IMR-90 (cell line): Measurements from ENCODE around the gene TMEM161A. TPM values are rescaled to one million over a fixed set of nuclear protein-coding genes. Genes with fewer than 3 reads are reported as not detected.

Source experiments
- ATAC-seq: fragments of 200-7000 bp; cut with Tn5 transposase; 2 replicates; pipeline ENCODE4 v1.9.1; 2020; ENCODE audit warnings: low read depth, mild to moderate bottlenecking, moderate library complexity
- BruUV-seq: library from RNA; stranded (reverse); fragments of 400-500 nt; replicated peaks from 2 replicates; lab custom pipeline; 2021; lab: Mats Ljungman, UMichigan
- CTCF ChIA-PET: fragments of 300-600 bp; formaldehyde crosslinking; extraction: SDS; loops from one replicate; lab custom pipeline; 2021; ENCODE audit warnings: antibody characterized with exemption; lab: Yijun Ruan, JAX
- POLR2A ChIA-PET: fragments of 300-600 bp; sonication (Branson Sonifier 250); formaldehyde crosslinking; loops from one replicate; lab custom pipeline; 2022; ENCODE audit warnings: antibody characterized with exemption; ENCODE audit not compliant: unreplicated experiment; lab: Charles Lee
- DNase-seq: peaks from one replicate; pipeline ENCODE4 v3.0.0; 2013
- H2AFZ ChIP-seq: replicated peaks from 2 replicates; pipeline ENCODE3; 2013; ENCODE audit warnings: low read length, mild to moderate bottlenecking; ENCODE audit not compliant: poor library complexity
- H2AK5ac ChIP-seq: 2 replicates; pipeline ENCODE4 v1.6.1; 2013; ENCODE audit warnings: low read depth, low read length, inconsistent platforms
- H2AK9ac ChIP-seq: replicated peaks from 2 replicates; pipeline ENCODE3; 2013; ENCODE audit warnings: mild to moderate bottlenecking, low read depth, low read length, moderate library complexity; ENCODE audit not compliant: poor library complexity
- H2BK120ac ChIP-seq: 2 replicates; pipeline ENCODE4 v1.6.1; 2013; ENCODE audit warnings: low read depth, low read length, inconsistent platforms
- H2BK15ac ChIP-seq: 3 replicates; pipeline ENCODE4 v1.6.1; 2013; ENCODE audit warnings: low read depth, low read length, inconsistent platforms
- H2BK20ac ChIP-seq: 2 replicates; pipeline ENCODE4 v1.6.1; 2013; ENCODE audit warnings: low read depth, mild to moderate bottlenecking, inconsistent platforms, low read length, moderate library complexity
- H2BK5ac ChIP-seq: 2 replicates; pipeline ENCODE4 v1.6.1; 2013; ENCODE audit warnings: mild to moderate bottlenecking, low read depth, low read length, inconsistent platforms; ENCODE audit not compliant: poor library complexity, severe bottlenecking
- H3K14ac ChIP-seq: replicated peaks from 2 replicates; pipeline ENCODE4 v1.6.1; 2013; ENCODE audit warnings: low read depth, low read length, inconsistent platforms
- H3K18ac ChIP-seq: 2 replicates; pipeline ENCODE4 v1.6.1; 2013; ENCODE audit warnings: low read depth, low read length, control low read depth
- H3K23ac ChIP-seq: 2 replicates; pipeline ENCODE4 v1.6.1; 2013; ENCODE audit warnings: low read depth, low read length, inconsistent platforms
- H3K27ac ChIP-seq: 2 replicates; pipeline ENCODE4 v1.5.1; 2013; ENCODE audit warnings: mild to moderate bottlenecking, control low read depth, low read length; ENCODE audit not compliant: insufficient read depth
- H3K27me3 ChIP-seq: 2 replicates; pipeline ENCODE4 v1.6.1; 2013; ENCODE audit warnings: low read length; ENCODE audit not compliant: control insufficient read depth, insufficient read depth
- H3K36me3 ChIP-seq: 2 replicates; pipeline ENCODE4 v1.6.1; 2013; ENCODE audit warnings: low read length, mixed read lengths; ENCODE audit not compliant: control insufficient read depth, insufficient read depth
- H3K4ac ChIP-seq: 2 replicates; pipeline ENCODE4 v1.6.1; 2013; ENCODE audit warnings: low read depth, low read length, inconsistent platforms
- H3K4me1 ChIP-seq: 2 replicates; pipeline ENCODE4 v1.6.1; 2013; ENCODE audit warnings: low read length, mixed read lengths; ENCODE audit not compliant: control insufficient read depth, insufficient read depth
- H3K4me2 ChIP-seq: 2 replicates; pipeline ENCODE4 v1.6.1; 2013; ENCODE audit warnings: low read depth, mild to moderate bottlenecking, control low read depth, low read length, moderate library complexity
- H3K4me3 ChIP-seq: 2 replicates; pipeline ENCODE4 v1.5.1; 2013; ENCODE audit warnings: low read depth, mild to moderate bottlenecking, control low read depth, low read length, moderate library complexity; ENCODE audit not compliant: insufficient read depth
- H3K56ac ChIP-seq: 2 replicates; pipeline ENCODE4 v1.6.1; 2013; ENCODE audit warnings: low read length, inconsistent platforms; ENCODE audit not compliant: insufficient read depth; ENCODE audit errors: extremely low read depth
- H3K79me1 ChIP-seq, 2 experiments: 2 replicates each; pipeline ENCODE4 v1.6.1; 2013; ENCODE audit warnings: low read length in 2 of 2, inconsistent platforms in 1 of 2, low read depth in 1 of 2
- H3K9ac ChIP-seq: 2 replicates; pipeline ENCODE4 v1.6.1; 2013; ENCODE audit warnings: low read depth, low read length, control low read depth
- H3K9me1 ChIP-seq: 2 replicates; pipeline ENCODE4 v1.6.1; 2013; ENCODE audit warnings: low read length, inconsistent platforms; ENCODE audit not compliant: insufficient read depth
- H3K9me3 ChIP-seq: 2 replicates; pipeline ENCODE4 v1.6.1; 2013; ENCODE audit warnings: low read length; ENCODE audit not compliant: control insufficient read depth, insufficient read depth
- H4K20me1 ChIP-seq: 2 replicates; pipeline ENCODE4 v1.6.1; 2013; ENCODE audit warnings: low read length, inconsistent platforms; ENCODE audit not compliant: insufficient read depth
- H4K5ac ChIP-seq: 2 replicates; pipeline ENCODE4 v1.6.1; 2013; ENCODE audit warnings: mild to moderate bottlenecking, low read depth, low read length, control low read depth
- H4K8ac ChIP-seq, 2 experiments: 2 replicates each; pipeline ENCODE4 v1.6.1; 2013; ENCODE audit warnings: low read depth in 2 of 2, low read length in 2 of 2, control low read depth in 1 of 2, inconsistent platforms in 1 of 2
- H4K91ac ChIP-seq: 2 replicates; pipeline ENCODE4 v1.6.1; 2013; ENCODE audit warnings: low read depth, low read length, inconsistent platforms; ENCODE audit not compliant: insufficient read depth
- BHLHE40 ChIP-seq: fragments of 150-350 bp; IDR thresholded peaks from 2 replicates; pipeline ENCODE4 v1.6.1; 2016; ENCODE audit warnings: mild to moderate bottlenecking, low read depth, low read length
- CEBPB ChIP-seq: IDR thresholded peaks from 2 replicates; pipeline ENCODE4 v1.6.1; 2012; ENCODE audit warnings: low read depth, low read length, improper control_type of control experiment
- CHD1 ChIP-seq: IDR thresholded peaks from 2 replicates; pipeline ENCODE4 v1.6.1; 2012; ENCODE audit warnings: low read depth, low read length, improper control_type of control experiment
- CTCF ChIP-seq: conservative IDR thresholded peaks from 2 replicates; pipeline ENCODE4 v1.5.1; 2012; ENCODE audit warnings: mild to moderate bottlenecking, low read depth, low read length, improper control_type of control experiment
- ELK1 ChIP-seq: fragments of 150-350 bp; IDR thresholded peaks from 2 replicates; pipeline ENCODE4 v1.6.1; 2016; ENCODE audit warnings: low read depth, mild to moderate bottlenecking, low read length, moderate library complexity, borderline replicate concordance
- FOS ChIP-seq: fragments of 150-350 bp; IDR thresholded peaks from 2 replicates; pipeline ENCODE4 v1.6.1; 2016; ENCODE audit warnings: low read depth, low read length
- MAFK ChIP-seq: IDR thresholded peaks from 2 replicates; pipeline ENCODE4 v1.6.1; 2012; ENCODE audit warnings: low read depth, low read length, improper control_type of control experiment
- MAZ ChIP-seq: IDR thresholded peaks from 2 replicates; pipeline ENCODE4 v1.6.1; 2012; ENCODE audit warnings: low read depth, mild to moderate bottlenecking, low read length, improper control_type of control experiment, moderate library complexity, borderline replicate concordance
- MXI1 ChIP-seq: IDR thresholded peaks from 2 replicates; pipeline ENCODE4 v1.6.1; 2012; ENCODE audit warnings: low read depth, mild to moderate bottlenecking, low read length, moderate library complexity, borderline replicate concordance
- NFE2L2 ChIP-seq: fragments of 150-350 bp; IDR thresholded peaks from 2 replicates; pipeline ENCODE4 v1.6.1; 2016; ENCODE audit warnings: low read depth, mild to moderate bottlenecking, low read length
- POLR2A ChIP-seq: IDR thresholded peaks from 2 replicates; pipeline ENCODE4 v1.6.1; 2012; ENCODE audit warnings: mild to moderate bottlenecking, low read depth, low read length
- RAD21 ChIP-seq: IDR thresholded peaks from 2 replicates; pipeline ENCODE4 v1.6.1; 2012; ENCODE audit warnings: low read length, improper control_type of control experiment
- RFX5 ChIP-seq: IDR thresholded peaks from 2 replicates; pipeline ENCODE4 v1.8.0; 2012; ENCODE audit warnings: low read depth, mild to moderate bottlenecking, low read length, moderate library complexity
- SMC3 ChIP-seq: fragments of 150-350 bp; IDR thresholded peaks from 2 replicates; pipeline ENCODE4 v1.6.1; 2016; ENCODE audit warnings: low read depth, mild to moderate bottlenecking, antibody characterized with exemption, low read length, moderate library complexity
- USF2 ChIP-seq: fragments of 150-350 bp; IDR thresholded peaks from 2 replicates; pipeline ENCODE4 v1.6.1; 2017; ENCODE audit warnings: mild to moderate bottlenecking, antibody characterized with exemption, low read length, low read depth
- WGBS, 2 experiments: methylation state at CpG; one replicate each; pipeline versions ENCODE4 v1.1.5 to v1.1.7; 2013; ENCODE audit warnings: missing lambda C conversion rate in 2 of 2; ENCODE audit not compliant: insufficient read length in 1 of 2; ENCODE audit errors: extremely low coverage in 2 of 2; 5-methylcytosine and 5-hydroxymethylcytosine counted together
- dilution Hi-C: fragments of 300-500 bp; cut with HindIII; formaldehyde crosslinking; loops from one replicate; pipeline ENCODE4 v1.14.3; 2018; ENCODE audit warnings: low sequenced_read_pairs; ENCODE audit not compliant: unreplicated experiment
- in situ Hi-C: fragments of 300-500 bp; cut with MboI; formaldehyde crosslinking; loops from 3 replicates; pipeline ENCODE4 v1.14.3; 2019; ENCODE audit warnings: low sequenced_read_pairs, inconsistent platforms, mixed read lengths
- intact Hi-C: fragments of 100-400 bp; cut with micrococcal nuclease; formaldehyde crosslinking; loops from 2 replicates; pipeline ENCODE4 v1.10.0; 2022
- polyA plus RNA-seq, 3 experiments: library from polyadenylated mRNA; depleted of rRNA; stranded (reverse); fragments of >200 nt; gene quantifications; 2 replicates each; pipeline ENCODE4 v1.2.3, GENCODE V29; 2012; ENCODE audit warnings: low replicate concordance in 1 of 3
- total RNA-seq: library from RNA; depleted of rRNA; stranded (reverse); fragments of >200 nt; gene quantifications from 2 replicates; pipeline ENCODE4 v1.2.3, GENCODE V29; 2012

TMEM161A gene
- total and polyA plus RNA-seq, 2 of the 4 experiments (the other 2 are of a cell fraction) = 11.1 to 34.8 TPM

- dilution Hi-C loops = no loop called here
- 63 to 100% methylated on average over 1 to 5 of the region's 13 CpGs for WGBS, 2 experiments
Measured at GRCh38 chr19:19074196-19074882, 63.9 kb downstream of the TMEM161A start.

More at GRCh38 chr19:19074196-19074882, 63.9 kb downstream of the TMEM161A start:
- Histone ChIP-seq H3K36me3 (peaks cover 2% of the 10 kb centered on the region; the same call in 1 of the 2 replicates), H2AFZ (no peak overlapping the region), H2AK9ac (no peak overlapping the region), H3K14ac (no peak overlapping the region), H2AK5ac (no peak overlapping the region), H3K4ac (no peak overlapping the region), H2BK120ac (no peak overlapping the region), H3K9me3 (no peaks in the 10 kb centered on the region), H3K56ac (no peak overlapping the region), H3K18ac (no peak overlapping the region), H3K23ac (no peak overlapping the region), H2BK15ac (no peak overlapping the region), H2BK20ac (no peak overlapping the region), H3K27ac (no peak overlapping the region), H3K9me1 (peaks cover 12% of the 10 kb centered on the region), H3K4me3 (no peak overlapping the region), H4K5ac (no peak overlapping the region), H3K4me2 (no peak overlapping the region), H4K20me1 (peaks cover 4% of the 10 kb centered on the region; the same call in 1 of the 2 replicates), H3K9ac (no peak overlapping the region), H3K4me1 (no peaks in the 10 kb centered on the region), H3K27me3 (no peaks in the 10 kb centered on the region), H2BK5ac (no peak overlapping the region), H4K8ac (no peak overlapping the region), H3K79me1 (peaks cover 9 to 11% of the 10 kb centered on the region in 2 experiments; a peak in 2 of 4 replicates), H4K91ac (no peak overlapping the region)
- ATAC-seq (no peak), DNase-seq (no peak)
- in situ Hi-C loops (no loop called here), intact Hi-C loops (no loop called here)
- ChIA-PET POLR2A (no interaction called here), CTCF (no interaction called here)
- TF ChIP-seq ELK1 = no peak
- no peak for TF ChIP-seq RFX5
- TF ChIP-seq FOS = no peak
- TF ChIP-seq NFE2L2 = no peak
- no peak for TF ChIP-seq MAZ
- TF ChIP-seq POLR2A = no peak
- TF ChIP-seq SMC3 = no peak
- no peak for TF ChIP-seq RAD21
- no peak for TF ChIP-seq MXI1
- no peak for TF ChIP-seq BHLHE40
- TF ChIP-seq CTCF = no peak
- no peak for TF ChIP-seq MAFK
- no peak for TF ChIP-seq CEBPB
- TF ChIP-seq USF2 = no peak
- TF ChIP-seq CHD1 = no peak
- BruUV-seq = no TSS peak
